Naive thymus-derived CD4-positive, alpha-beta T cell (primary cell): Measurements from ENCODE around the gene KRTAP4-6. TPM values are rescaled to one million over a fixed set of nuclear protein-coding genes. Genes with fewer than 3 reads are reported as not detected.
"Not testable (repeated sequence)": the region's sequence is repeated elsewhere in the genome, so short reads cannot be mapped to it uniquely, and the experiment has no call there.

Experiments used
- ATAC-seq: fragments of 150-1000 bp; cut with Tn5 transposase; 2 replicates; pipeline ENCODE4 v1.10.0; 2021; ENCODE audit warnings: mild to moderate bottlenecking, moderate library complexity
- CTCF ChIA-PET: fragments of 350-600 bp; sonication (Branson Sonifier 250); formaldehyde crosslinking; loops from one replicate; lab custom pipeline; 2021; ENCODE audit warnings: antibody characterized with exemption; lab: Charles Lee
- POLR2A ChIA-PET: fragments of 350-600 bp; sonication (Branson Sonifier 250); formaldehyde crosslinking; loops from one replicate; lab custom pipeline; 2021; ENCODE audit warnings: antibody characterized with exemption, inconsistent platforms; lab: Charles Lee
- DNase-seq, 9 donors: peaks; one replicate each; pipeline versions ENCODE4 v3.0.0 to v3.0.0-alpha.2; 2020 to 2022; ENCODE audit warnings: mixed read lengths in 1 of 9
- H3K27ac ChIP-seq: one replicate; pipeline ENCODE4 v1.7.0; 2013; ENCODE audit warnings: mild to moderate bottlenecking, low read depth, low read length, moderate library complexity
- H3K27me3 ChIP-seq, 2 donors: one replicate each; pipeline ENCODE4 v1.7.0; 2013; ENCODE audit warnings: low read length in 2 of 2, mild to moderate bottlenecking in 2 of 2, moderate library complexity in 2 of 2; ENCODE audit not compliant: control insufficient read depth in 2 of 2, insufficient read depth in 2 of 2
- H3K36me3 ChIP-seq, 3 experiments: 1 replicate in 2 of 3; 2 replicates in 1 of 3; pipeline ENCODE4 v1.7.0; 2013; ENCODE audit warnings: low read length in 3 of 3, mild to moderate bottlenecking in 3 of 3, moderate library complexity in 1 of 3; ENCODE audit not compliant: insufficient read depth in 3 of 3, control insufficient read depth in 2 of 3
- H3K4me1 ChIP-seq, 2 donors: one replicate each; pipeline ENCODE4 v1.7.0; 2013; ENCODE audit warnings: low read length in 2 of 2, mild to moderate bottlenecking in 2 of 2, moderate library complexity in 1 of 2; ENCODE audit not compliant: control insufficient read depth in 2 of 2, insufficient read depth in 2 of 2
- H3K4me3 ChIP-seq: 2 replicates; pipeline ENCODE4 v1.7.0; 2013; ENCODE audit warnings: mild to moderate bottlenecking, low read length
- H3K9me3 ChIP-seq, 3 experiments: 1 replicate in 2 of 3; 2 replicates in 1 of 3; pipeline ENCODE4 v1.7.0; 2013; ENCODE audit warnings: low read length in 3 of 3; ENCODE audit not compliant: control insufficient read depth in 2 of 3
- H3K27ac Mint-ChIP-seq, 9 donors: one replicate each; pipeline ENCODE4 v1.8.0; 2020 to 2022; ENCODE audit warnings: mixed read lengths in 9 of 9, mild to moderate bottlenecking in 8 of 9, moderate library complexity in 5 of 9, inconsistent platforms in 2 of 9
- H3K27me3 Mint-ChIP-seq, 5 donors: one replicate each; pipeline ENCODE4 v1.8.0; 2021 to 2022; ENCODE audit warnings: mixed read lengths in 5 of 5, mild to moderate bottlenecking in 1 of 5
- H3K36me3 Mint-ChIP-seq, 5 donors: one replicate each; pipeline ENCODE4 v1.8.0; 2020 to 2022; ENCODE audit warnings: mixed read lengths in 5 of 5, mild to moderate bottlenecking in 3 of 5, inconsistent platforms in 1 of 5
- H3K4me1 Mint-ChIP-seq, 7 donors: one replicate each; pipeline ENCODE4 v1.8.0; 2020 to 2022; ENCODE audit warnings: mixed read lengths in 7 of 7, mild to moderate bottlenecking in 3 of 7, inconsistent platforms in 1 of 7
- H3K4me3 Mint-ChIP-seq, 10 donors: one replicate each; pipeline ENCODE4 v1.8.0; 2020 to 2022; ENCODE audit warnings: mild to moderate bottlenecking in 10 of 10, mixed read lengths in 10 of 10, moderate library complexity in 6 of 10, inconsistent platforms in 2 of 10
- H3K9me3 Mint-ChIP-seq, 11 donors: one replicate each; pipeline ENCODE4 v1.8.0; 2020 to 2022; ENCODE audit warnings: mixed read lengths in 11 of 11, mild to moderate bottlenecking in 4 of 11, inconsistent platforms in 1 of 11, moderate library complexity in 1 of 11
- intact Hi-C, 2 donors: fragments of 100-400 bp; cut with micrococcal nuclease; formaldehyde crosslinking; loops; one replicate each; pipeline ENCODE4 v1.15.1; 2023
- polyA plus RNA-seq, 2 donors: library from polyadenylated mRNA; unstranded; fragments of 300-500 nt; fragmentation: Illumina TruSeq; gene quantifications; one replicate each; pipeline ENCODE4 v1.2.3, GENCODE V29; 2021
- total RNA-seq, 6 experiments: library from RNA in 5 of 6; stranded (reverse) in 5 of 6; gene quantifications; 1 replicate in 5 of 6; 2 replicates in 1 of 6; pipeline ENCODE4 v1.2.3 and lab custom pipeline; 2021 to 2026

KRTAP4-6 gene
- total and polyA plus RNA-seq, 7 experiments from 2014 or later: not detected

DNA sequence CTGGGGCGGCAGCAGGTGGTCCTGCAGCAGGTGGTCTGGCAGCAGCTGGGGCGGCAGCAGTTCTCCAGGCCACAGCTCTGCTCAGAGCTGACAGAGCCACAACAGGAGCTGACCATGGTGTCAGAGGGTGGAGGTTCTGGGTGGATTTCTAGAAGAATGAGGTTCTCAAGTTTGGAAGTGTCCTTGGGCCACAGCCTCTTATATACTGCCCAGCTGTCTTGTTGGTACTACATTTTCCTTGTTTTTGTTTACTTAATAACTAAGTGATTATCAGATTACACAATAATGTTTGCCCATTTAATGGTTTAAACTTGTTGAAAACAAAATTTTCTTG lies 9.3 kb upstream of the KRTAP4-6 start, which contains the start of gene KRTAP4-5:
Gene KRTAP4-5, minus strand, starts transcription at position 174 of the 334 bp plus-strand sequence. Its CDS starts 58 bp downstream, at position 116.
- intact Hi-C loops: no loop called here
- Histone ChIP-seq H3K27ac (no peak within 1 kb of the TSS), H3K4me1 (no peaks in the 10 kb centered on the region), H3K27me3 (no peaks in the 10 kb centered on the region), H3K9me3 (no peaks in the 10 kb centered on the region), H3K36me3 (no peaks in the 10 kb centered on the region), H3K4me3 (no peak within 1 kb of the TSS)
- ChIA-PET POLR2A (no interaction called here), CTCF (interaction anchor here (0.6 kb wide), 1 partner anchor 39 kb away, joined by 5 read pairs; no protein-coding TSS in a partner anchor)
- H3K4me1 Mint-ChIP-seq: peaks cover 0 to 19% (median 5%) of the 10 kb centered on the region in 7 donors
- H3K27ac Mint-ChIP-seq: peak within 1 kb of the TSS in 1 of 9 donors; percentile 7
- no peaks in the 10 kb centered on the region for H3K36me3 Mint-ChIP-seq
- H3K4me3 Mint-ChIP-seq: no peak within 1 kb of the TSS
- H3K27me3 Mint-ChIP-seq: peaks cover 0 to 18% (median 0%) of the 10 kb centered on the region in 5 donors
- DNase-seq (no peak), ATAC-seq (no peak)
- H3K9me3 Mint-ChIP-seq: peaks cover 0 to 6% (median 0%) of the 10 kb centered on the region in 11 donors

DNA sequence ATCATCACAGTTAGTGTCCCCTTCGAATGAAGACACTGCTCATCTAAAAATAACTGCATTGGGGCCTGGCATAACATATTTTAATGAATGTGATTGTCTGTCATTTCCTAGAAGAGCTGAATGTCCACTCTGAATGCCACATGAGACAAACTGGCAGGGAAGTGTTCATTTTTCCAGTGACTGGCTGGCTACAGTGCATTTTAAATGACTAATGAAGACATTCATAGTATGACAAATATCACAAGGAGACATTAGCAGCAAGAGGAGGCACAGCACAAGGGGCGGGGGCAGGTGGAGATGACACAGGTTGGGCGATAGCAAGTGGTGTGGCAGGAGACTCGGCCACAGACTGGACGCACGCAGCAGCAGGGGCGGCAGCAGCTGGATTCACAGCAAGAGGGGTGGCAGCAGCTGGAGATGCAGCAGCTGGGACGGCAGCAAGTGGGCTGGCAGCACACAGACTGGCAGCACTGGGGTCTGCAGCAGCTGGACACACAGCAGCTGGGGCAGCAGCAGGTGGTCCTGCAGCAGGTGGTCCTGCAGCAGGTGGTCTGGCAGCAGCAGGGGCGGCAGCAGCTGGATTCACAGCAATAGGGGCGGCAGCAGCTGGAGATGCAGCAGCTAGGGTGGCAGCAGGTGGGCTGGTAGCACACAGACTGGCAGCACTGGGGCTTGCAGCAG lies 8.8 kb upstream of the KRTAP4-6 start:
- H3K27ac ChIP-seq, H3K9me3 ChIP-seq, intact Hi-C loops, ATAC-seq, H3K4me1 ChIP-seq, H3K27me3 ChIP-seq, DNase-seq, H3K4me3 Mint-ChIP-seq, POLR2A ChIA-PET, H3K4me3 ChIP-seq, H3K36me3 Mint-ChIP-seq, H3K36me3 ChIP-seq, H3K9me3 Mint-ChIP-seq: not testable (repeated sequence)
- H3K27me3 Mint-ChIP-seq: peaks cover 0 to 18% (median 0%) of the 10 kb centered on the region in 5 donors
- CTCF ChIA-PET: interaction anchor here (0.6 kb wide), 1 partner anchor 39 kb away, joined by 5 read pairs; no protein-coding TSS in a partner anchor
- H3K27ac Mint-ChIP-seq: peak overlapping the region in 1 of 9 donors; percentile 7
- peaks cover 0 to 19% (median 5%) of the 10 kb centered on the region in 7 donors for H3K4me1 Mint-ChIP-seq

DNA sequence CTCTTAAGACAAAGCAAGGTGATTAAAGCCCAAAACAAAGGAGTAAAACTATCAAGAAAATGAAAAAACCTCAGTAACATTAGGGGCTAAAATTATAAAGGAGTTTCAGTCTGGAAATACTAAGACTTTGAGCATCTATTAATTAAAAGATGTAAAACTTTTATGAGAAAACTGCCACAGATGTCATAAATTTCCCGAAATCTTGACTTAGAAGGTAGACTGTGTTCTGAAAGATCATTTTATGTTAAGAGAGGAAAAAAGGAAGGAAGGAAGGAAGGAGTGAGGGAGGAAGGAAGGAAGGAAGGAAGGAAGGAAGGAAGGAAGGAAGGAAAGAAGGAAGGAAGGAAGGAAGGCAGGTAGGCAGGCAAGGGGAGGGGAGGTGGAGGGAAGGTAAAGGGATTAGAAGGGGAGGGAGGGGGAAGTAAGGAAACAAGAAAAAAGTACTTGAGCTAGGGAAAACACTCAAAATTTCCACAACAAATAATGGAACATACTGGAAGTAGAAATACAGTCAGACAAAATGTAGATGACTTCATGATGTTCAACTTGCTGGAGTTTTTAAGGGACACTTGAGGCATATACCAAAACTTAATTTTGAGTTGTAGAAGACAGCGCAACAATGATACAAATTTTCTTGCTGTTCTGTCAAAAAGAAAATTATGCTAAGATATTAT lies 7.3 kb upstream of the KRTAP4-6 start:
- ChIA-PET POLR2A (no interaction called here), CTCF (no interaction called here)
- no peak for DNase-seq
- H3K4me1 ChIP-seq: no peaks in the 10 kb centered on the region
- Mint-ChIP-seq H3K4me1 (peaks cover 0 to 8% (median 4%) of the 10 kb centered on the region in 7 donors), H3K36me3 (peaks cover 0 to 15% (median 8%) of the 10 kb centered on the region in 5 donors), H3K4me3 (no peak overlapping the region), H3K27ac (peak overlapping the region in 2 of 9 donors; percentile 4 to 61), H3K9me3 (peaks cover 7 to 22% (median 9%) of the 10 kb centered on the region in 11 donors), H3K27me3 (peaks cover 0 to 8% (median 0%) of the 10 kb centered on the region in 5 donors)
- H3K27me3 ChIP-seq: no peaks in the 10 kb centered on the region
- no peaks in the 10 kb centered on the region for H3K36me3 ChIP-seq
- H3K9me3 ChIP-seq: peaks cover 0 to 6% (median 0%) of the 10 kb centered on the region in 3 experiments
- H3K4me3 ChIP-seq: no peak overlapping the region
- ATAC-seq: no peak
- intact Hi-C loops: no loop called here
- no peak overlapping the region for H3K27ac ChIP-seq

DNA sequence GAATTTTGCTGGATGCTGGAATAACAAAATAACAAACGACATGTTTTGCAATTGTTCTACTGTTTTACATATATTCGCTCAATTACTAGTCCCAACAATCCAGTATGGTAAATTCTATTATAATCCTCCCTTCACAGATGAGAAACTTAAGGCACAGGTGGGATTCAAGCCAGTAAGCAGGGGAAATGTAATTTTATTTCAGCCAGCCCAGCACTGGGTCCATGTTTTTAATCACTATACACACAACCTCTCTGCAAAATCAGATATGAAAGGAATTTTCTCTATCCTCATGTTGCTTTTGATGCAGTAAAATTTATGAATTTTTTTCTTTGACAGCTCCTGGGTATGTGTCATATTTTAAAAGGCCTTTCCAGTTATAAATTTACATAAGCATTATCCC lies 4.9 kb upstream of the KRTAP4-6 start:
- peaks cover 0 to 26% (median 16%) of the 10 kb centered on the region in 5 donors for H3K36me3 Mint-ChIP-seq
- ATAC-seq: no peak
- no peak overlapping the region for H3K4me3 Mint-ChIP-seq
- no peak for DNase-seq
- peaks cover 0 to 8% (median 4%) of the 10 kb centered on the region in 7 donors for H3K4me1 Mint-ChIP-seq
- H3K27ac Mint-ChIP-seq: no peak overlapping the region
- no peaks in the 10 kb centered on the region for H3K27me3 ChIP-seq
- no peaks in the 10 kb centered on the region for H3K36me3 ChIP-seq
- H3K27ac ChIP-seq: no peak overlapping the region
- POLR2A ChIA-PET: no interaction called here
- CTCF ChIA-PET: no interaction called here
- H3K9me3 Mint-ChIP-seq: peaks cover 9 to 44% (median 21%) of the 10 kb centered on the region in 11 donors
- intact Hi-C loops: no loop called here
- no peaks in the 10 kb centered on the region for H3K4me1 ChIP-seq
- peaks cover 0 to 8% (median 0%) of the 10 kb centered on the region in 3 experiments for H3K9me3 ChIP-seq
- H3K27me3 Mint-ChIP-seq: peaks cover 0 to 8% (median 0%) of the 10 kb centered on the region in 5 donors
- no peak overlapping the region for H3K4me3 ChIP-seq

DNA sequence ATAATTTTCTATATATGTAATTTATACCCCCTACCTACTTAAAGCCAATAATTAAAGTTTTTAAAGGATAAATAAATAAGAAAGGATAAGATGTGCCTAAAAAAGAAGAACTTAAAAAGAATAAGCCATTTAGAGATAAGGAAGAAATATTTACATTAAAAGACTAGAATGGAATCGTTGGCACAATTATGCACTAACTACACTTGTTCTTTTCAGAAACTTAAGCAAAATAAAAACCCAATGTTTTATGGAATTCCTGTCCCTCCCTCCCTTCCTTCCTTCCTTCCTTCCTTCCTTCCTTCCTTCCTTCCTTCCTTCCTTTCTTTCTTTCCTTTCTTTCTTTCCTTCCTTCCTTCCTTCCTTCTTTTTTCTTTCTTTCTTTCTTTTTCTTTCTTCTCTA lies 4.5 kb upstream of the KRTAP4-6 start:
- H3K27me3 Mint-ChIP-seq: peaks cover 0 to 8% (median 0%) of the 10 kb centered on the region in 5 donors
- no peak for DNase-seq
- Histone ChIP-seq H3K27me3 (no peaks in the 10 kb centered on the region), H3K9me3 (peaks cover 0 to 11% (median 0%) of the 10 kb centered on the region in 3 experiments), H3K4me1 (no peaks in the 10 kb centered on the region), H3K27ac (no peak overlapping the region), H3K4me3 (no peak overlapping the region), H3K36me3 (no peaks in the 10 kb centered on the region)
- no peak overlapping the region for H3K4me3 Mint-ChIP-seq
- CTCF ChIA-PET: no interaction called here
- peaks cover 0 to 8% (median 4%) of the 10 kb centered on the region in 7 donors for H3K4me1 Mint-ChIP-seq
- POLR2A ChIA-PET: no interaction called here
- no peak for ATAC-seq
- no peak overlapping the region for H3K27ac Mint-ChIP-seq
- peaks cover 0 to 27% (median 16%) of the 10 kb centered on the region in 5 donors for H3K36me3 Mint-ChIP-seq
- intact Hi-C loops: no loop called here
- peaks cover 9 to 47% (median 21%) of the 10 kb centered on the region in 11 donors for H3K9me3 Mint-ChIP-seq

DNA sequence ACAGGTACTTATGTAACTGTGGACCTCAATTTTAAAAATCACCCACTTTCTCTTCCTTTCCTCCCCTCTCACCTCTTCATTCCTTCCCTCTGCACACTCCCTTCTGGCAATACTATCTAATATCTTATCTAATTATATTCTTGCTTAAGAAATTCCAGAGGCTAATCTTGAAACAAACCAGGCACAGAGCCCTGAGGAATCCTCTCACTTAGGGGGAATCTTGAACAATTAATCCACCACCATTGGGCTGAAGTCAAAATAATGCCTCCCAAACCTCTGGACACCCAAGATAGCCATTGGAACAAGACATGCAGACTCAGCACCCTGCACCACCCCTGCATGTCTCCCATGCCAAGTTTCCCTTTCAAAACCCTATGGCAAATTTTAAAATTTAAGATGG lies 1.0 kb upstream of the KRTAP4-6 start:
- Histone ChIP-seq H3K9me3 (peaks cover 0 to 11% (median 0%) of the 10 kb centered on the region in 3 experiments), H3K4me1 (no peaks in the 10 kb centered on the region), H3K4me3 (no peak overlapping the region), H3K36me3 (no peaks in the 10 kb centered on the region), H3K27ac (no peak overlapping the region), H3K27me3 (no peaks in the 10 kb centered on the region)
- Mint-ChIP-seq H3K4me3 (no peak overlapping the region), H3K36me3 (peaks cover 2 to 43% (median 28%) of the 10 kb centered on the region in 5 donors), H3K27ac (no peak overlapping the region), H3K27me3 (peaks cover 0 to 5% (median 4%) of the 10 kb centered on the region in 5 donors), H3K9me3 (peaks cover 13 to 61% (median 29%) of the 10 kb centered on the region in 11 donors), H3K4me1 (peaks cover 0 to 6% (median 2%) of the 10 kb centered on the region in 7 donors)
- POLR2A ChIA-PET: no interaction called here
- intact Hi-C loops: no loop called here
- CTCF ChIA-PET: interaction anchor here (0.6 kb wide), 1 partner anchor 410 kb away, joined by 3 read pairs; no protein-coding TSS in a partner anchor
- ATAC-seq: no peak
- no peak for DNase-seq
